Smooth muscle cell of the brain vasculature (primary cell): ENCODE data around the gene CBX4.

Experiments used
- DNase-seq: peaks from one replicate; pipeline ENCODE4 v3.0.0-alpha.2; 2012; ENCODE audit warnings: low read depth, low spot score

CBX4 gene

DNA sequence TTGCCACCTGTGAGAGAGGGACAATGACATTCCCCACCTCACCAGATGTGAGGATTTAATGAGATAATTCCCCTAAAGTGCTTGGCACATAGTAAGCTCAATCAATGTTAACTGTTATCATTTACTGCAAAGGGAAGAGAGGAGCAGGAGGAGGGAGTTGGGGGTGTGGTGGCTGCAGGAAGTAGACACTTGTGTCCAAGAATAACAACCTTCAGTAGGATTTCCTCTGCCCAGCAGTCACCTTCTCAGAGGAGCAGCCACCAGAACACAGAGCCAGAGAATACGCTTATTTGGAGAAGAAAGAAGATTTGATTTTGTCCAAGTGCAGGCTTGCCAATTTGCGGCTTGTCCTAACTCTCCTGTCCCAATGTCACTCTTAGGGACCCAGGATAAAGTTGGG lies 10.2 kb downstream of the CBX4 start:
- DNase-seq, result no peak

DNA sequence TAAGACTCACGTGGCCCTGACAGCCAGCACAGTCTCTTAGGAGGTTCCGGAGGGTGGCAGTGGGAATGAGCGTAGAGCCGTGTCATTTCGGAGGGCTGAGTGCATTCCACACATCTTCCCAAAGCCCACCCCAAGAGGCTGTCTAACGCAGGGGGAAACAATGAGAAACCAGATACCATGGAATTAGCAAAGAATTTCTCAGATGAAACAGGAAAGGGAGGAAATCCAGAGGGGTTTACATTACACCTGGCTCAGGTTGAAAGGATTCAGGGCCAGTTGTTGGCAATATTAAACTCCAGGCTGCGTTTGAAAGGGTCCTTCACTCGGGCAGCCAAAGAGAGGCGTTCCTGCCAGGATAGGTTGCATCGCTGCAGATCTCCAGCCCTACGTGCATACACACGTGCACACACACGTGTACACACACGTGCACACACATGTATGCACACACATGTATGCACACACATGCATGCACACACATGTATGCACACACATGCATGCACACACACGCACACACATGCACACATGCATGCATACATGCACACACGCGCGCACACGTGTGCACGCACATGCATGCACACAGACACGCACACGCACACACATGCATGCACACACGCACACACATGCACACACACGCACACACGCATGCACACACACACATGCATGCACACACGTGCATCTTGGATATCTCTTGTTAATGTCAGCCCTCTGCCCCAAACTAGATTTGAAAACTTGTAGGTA lies 12.2 kb downstream of the CBX4 start:
- DNase-seq, result no peak

DNA sequence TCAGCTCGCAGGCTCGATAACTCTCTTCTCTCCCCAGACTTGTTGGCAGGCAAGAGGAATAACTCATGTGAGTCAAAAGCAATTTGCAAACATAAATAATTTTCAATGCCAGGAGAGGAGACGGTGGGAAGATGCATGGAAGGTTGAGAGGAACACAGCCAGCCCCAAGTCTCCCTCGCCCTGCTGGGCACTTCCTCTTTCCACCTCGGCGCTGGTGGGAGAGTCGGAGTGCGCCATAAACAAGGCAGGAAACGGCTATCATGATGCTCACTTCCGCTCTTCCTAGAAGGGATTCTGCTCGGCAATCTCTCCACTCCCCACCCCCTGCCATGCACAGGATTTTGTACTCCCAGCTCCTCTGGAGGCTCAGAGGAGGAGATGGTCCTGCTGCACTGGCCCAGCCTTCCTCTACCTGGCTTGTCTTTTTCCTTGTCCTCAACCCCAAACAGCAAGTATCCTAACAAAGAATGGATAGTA lies 13.0 kb downstream of the CBX4 start:
- DNase-seq, result no peak

DNA sequence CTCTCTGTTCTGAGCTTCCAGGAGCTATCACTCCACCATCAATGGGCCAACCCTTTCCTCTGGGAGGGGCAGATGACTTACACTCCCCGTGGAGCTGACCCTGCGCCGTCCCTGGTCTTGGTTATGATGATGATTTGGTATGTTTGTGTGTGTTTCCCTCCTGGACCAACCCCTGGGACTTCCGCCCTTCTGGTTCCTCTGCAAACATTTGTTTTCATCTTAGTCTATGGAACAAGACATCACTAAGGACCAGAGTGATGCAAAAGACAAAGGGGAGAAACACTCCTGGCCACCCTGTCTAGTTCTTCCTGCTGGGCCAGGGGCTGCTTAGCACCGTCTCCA lies 13.7 kb downstream of the CBX4 start:
- DNase-seq, result no peak

DNA sequence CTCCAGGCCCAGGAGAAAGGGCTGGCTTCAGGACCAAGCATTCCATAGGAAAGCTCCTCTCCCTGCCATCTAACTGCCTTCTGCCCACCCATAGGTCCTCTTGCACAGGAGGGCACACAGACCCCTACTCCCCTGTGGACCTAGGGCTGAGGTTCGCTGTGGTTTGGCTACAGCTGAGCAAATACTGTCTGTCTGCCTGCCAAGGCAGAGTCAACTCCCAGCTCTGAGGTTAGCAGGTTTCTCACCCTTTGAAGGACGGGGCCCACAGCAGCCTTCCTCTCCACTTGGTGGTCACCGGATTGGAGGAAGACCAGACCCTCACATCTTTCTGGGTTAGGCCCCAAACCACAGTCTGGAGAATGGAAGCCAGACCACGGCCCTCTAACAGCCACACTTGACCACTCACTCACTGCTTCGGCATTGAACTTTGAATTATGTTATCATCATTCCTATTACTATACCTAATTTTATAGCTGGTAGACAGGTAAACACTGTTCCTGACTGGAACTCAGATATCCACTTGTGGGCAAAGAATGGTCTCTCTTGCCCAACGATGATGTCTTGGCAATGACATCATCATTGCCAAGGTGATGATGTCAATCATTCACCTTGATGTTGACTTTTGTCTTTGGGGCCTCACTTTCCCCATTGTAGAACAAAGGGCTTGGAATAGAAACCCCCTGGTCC lies 14.2 kb downstream of the CBX4 start:
- no peak for DNase-seq

DNA sequence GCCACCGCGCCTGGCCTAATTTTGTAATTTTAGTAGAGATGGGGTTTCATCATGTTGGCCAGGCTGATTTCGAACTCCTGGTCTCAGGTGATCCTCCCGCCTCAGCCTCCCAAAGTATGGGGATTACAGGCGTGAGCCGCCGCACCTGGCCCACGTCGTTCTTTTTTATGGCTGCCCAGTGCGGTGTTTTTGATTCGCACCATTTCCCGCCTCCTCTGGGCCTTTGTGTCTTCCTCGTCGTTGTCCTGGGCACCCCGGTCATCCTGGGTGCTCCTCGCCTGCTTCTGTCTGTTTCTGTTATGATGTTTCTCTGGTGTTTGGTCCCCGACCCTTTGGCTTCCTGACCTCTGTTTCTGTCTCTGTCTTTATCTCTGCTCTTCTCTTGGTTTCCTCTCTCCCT lies 15.0 kb downstream of the CBX4 start:
- no peak for DNase-seq

DNA sequence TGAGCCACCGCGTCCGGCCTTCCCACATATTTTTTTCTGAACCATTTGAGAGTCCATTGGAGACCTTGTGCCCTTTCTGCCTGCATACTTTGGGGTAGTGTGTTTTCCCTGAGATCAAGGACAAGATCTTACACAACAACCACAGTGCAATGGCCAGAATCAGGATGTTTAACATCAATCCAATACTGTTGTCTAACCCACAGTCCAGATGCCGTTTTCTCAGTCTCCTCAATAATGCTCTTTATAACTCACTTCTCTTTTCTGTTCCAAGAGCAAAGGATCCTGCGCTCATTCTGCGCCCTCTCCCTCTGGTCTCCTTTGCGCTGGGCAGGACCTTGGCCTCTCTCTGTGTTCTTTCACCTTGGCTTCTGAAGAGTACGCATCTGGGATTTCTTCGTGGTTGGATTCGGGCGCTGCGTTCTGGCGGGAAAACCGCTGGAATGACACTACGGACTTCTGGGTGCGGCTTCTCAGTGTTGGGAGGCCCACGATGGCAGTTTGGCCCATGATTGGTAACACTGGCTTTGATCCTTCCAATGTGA lies 16.6 kb downstream of the CBX4 start:
- DNase-seq, result no peak

DNA sequence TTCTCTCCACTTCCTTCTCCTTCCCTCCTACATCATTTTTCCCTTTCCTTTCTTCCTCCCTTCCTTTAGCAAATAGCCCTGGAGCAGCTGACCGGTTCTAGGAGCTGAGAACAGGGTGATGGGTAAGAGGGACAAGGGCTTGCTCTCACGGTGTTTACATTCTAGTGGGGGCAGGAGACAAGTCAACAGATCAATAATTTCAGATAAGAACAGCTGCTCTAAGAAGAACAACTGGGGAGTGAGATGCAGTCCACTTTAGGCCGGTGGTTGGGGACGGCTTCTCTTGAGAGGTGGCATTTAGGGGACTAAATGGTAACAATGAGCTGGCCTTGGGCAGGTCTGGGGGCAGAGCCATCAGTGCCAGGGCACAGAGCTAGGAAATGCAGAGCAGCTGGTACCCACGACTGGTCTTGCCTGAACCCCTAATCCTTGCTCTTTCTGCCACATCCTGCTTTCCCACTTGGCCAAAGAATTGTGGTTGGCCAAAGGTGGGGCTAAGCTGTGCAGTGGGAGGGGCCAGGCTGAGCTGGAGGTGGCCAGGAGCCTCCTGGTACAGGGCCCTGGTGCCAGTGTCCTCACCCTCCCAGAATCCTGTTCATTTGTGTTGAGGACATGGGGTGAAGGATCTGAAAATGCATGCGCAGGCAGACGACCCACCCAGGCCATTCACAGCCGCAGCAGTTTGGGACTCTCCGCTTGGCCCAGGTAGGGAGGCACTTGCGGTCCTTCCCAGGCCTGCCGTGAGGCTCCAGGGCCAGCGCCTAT lies 17.7 kb downstream of the CBX4 start:
- DNase-seq, result no peak

DNA sequence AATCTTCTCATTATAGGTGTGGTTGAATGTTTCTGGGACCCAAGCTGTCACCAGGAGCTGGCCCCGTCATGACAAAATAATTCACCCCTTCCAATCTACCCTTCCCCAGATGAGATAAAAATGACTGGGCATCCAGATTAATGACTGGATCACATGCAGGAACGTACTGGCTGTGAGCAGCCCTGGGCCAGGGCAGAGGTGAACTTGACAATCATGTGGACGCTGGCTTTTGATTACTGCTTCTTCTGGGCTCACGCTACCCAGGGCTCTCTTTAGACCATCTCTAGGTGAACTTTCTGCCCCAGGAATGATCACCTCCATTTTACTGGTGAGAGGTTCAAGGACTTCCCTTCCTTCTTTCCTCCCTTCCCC lies 18.3 kb downstream of the CBX4 start:
- no peak for DNase-seq

DNA sequence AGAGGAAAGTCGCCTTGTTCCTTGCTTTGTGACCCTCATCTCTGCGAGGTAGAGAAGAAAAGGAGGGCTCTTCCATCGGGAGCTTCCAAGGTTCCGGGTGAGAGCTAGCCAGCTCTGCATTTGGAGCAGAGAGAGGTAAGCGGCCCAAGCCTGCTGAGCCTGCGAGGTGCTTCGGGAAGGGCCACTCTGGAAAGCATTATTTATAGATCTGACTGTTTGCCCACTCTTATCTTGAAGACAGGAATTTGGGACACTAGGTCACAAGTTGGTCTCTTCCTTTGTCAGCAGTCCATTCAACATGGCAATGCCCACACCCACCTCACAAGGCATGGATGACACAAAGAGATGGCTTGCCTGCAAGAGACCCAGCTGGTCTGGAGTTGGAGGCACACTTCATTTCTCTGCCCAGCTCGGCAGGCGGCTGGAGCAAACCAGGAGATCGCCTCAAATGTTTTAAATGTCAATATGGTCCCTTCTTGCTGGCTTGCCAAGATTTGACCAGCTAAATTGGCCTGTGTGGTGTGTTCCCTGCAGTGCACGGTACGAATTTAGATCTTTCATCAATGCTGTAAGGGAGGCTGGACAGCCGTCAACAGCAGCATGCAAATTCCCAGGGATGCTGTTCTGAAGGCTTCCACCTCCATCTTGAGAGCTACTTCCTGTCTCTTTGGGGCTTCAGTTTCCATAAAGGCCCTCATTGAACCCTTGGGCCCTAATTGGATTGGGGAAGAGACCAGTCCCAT lies 19.5 kb downstream of the CBX4 start:
- no peak for DNase-seq

DNA sequence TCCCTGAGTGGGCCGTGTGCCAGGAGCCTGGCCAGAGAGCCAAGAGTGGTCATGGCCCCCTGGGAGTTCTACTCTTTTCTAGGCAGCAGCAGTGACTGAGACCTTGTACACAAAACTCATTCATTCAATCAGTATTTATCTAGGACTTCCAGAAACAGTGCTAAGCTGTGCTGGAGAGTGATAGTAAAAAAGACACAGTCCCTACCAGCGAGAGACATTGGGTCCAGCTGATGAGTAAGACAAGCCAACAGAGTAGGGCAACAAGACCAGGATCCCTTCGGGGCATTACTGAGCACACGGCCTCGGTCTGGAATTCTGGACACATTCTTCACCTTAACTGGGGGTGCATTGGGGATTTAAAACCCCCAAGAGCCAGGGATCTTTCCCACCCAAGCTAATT lies 20.2 kb downstream of the CBX4 start:
- DNase-seq, result no peak

DNA sequence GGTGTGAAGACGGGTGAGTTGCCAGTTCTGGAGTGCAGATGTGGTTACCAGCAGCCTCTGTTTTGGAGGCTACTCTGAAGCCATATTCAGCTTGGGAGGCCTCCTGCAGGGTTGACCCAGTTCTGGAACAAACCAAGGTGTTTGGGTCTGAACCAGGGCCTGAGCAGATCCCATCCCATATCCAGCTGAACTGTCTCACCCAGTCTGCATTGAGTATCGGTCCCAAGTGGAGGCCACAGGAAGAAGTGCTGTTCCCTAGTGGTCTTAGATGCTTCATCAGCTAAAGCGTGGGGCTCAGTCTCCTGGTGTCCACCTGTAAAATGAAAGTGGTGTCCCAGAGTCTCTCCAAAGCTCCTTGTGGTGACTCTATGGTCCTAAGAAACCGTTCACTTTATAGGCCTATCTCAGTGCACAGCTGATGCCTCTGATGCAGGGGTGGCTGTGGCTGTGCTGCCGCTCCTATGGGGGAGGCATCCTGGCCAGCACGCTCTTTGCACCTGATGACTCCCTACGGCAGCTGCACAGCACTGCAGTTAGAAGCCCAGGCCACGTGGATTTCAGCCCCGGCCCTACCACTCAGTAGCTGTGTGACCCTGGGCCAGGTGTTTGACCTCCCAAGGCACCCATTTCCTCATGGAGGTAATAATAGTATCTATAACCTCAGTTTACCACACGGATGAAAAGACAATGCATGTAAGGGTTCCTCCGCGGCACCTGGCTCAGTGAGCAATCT lies 21.0 kb downstream of the CBX4 start:
- no peak for DNase-seq

DNA sequence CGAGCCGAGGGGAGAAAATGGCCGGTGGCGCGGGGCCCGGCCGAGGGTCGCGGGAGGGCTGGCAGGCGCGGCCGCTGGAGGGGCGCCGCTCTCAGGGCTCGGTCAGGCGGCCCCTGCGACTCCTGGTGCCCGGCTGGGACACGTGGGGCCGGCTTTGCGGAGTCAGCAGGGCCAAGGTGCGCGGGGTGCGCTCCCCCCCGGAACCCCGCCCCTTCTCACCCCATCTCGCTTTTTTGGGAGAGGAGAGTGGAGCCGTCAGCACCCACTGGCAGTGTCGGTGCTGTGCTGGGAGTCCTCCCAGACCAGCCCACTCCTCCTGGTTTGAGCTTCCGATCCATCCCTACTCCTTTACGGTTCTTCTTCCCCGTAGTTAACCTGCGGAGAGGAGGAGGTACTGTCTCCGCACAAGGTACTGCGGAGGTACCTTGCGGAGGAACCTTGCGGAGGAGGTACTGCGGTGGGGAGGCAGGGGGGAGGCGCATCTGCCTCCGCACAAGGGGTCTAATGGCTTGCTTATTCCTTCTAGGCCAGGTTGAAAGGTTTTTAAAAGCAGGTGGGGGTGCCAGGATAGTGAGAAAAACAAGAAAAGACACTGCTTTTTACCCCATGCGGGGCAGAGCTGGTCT lies 23.3 kb downstream of the CBX4 start:
- DNase-seq, result no peak

DNA sequence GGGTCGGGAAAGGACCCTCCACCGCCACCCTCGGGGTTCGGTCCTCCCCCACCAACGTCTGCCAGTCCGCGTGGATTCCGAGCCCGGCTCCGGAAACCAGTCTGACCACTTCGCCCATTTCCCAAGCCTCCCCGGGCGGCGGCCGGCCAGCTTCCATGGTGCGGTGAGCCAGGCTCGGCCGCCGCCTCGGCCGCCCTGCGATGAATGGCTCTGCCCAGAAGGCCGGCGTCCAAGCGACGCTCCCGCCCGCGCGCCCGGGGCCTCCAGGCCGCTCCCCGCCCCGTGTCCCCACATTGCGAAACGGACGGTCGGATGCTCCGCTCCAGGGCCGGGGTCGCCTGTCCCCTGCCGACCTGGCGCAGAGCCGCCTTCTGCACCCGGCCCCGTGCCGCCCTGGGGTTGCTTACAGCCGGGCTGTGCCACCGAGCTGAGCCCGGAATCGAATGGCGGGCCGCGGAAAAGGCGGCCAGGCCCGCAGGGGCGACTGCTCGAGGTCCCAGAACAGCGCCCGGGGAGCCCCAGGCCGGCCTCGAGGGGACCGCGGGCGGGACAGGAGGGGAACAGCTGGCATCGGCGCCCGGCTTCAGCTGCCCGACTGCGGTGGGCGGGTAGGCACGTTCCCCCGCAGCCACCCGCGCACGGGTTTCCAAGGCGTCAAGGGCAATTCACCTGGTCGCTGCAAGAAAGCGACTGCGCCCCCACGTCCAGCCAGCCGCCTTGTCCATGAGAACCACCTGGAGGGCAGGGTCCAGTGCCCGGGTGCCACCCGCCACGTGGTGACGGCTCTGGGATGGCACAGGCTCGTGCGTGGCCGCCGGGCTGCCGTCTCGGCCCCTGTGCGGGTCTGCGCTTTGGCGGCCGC lies 24.0 kb downstream of the CBX4 start:
- no peak for DNase-seq

DNA sequence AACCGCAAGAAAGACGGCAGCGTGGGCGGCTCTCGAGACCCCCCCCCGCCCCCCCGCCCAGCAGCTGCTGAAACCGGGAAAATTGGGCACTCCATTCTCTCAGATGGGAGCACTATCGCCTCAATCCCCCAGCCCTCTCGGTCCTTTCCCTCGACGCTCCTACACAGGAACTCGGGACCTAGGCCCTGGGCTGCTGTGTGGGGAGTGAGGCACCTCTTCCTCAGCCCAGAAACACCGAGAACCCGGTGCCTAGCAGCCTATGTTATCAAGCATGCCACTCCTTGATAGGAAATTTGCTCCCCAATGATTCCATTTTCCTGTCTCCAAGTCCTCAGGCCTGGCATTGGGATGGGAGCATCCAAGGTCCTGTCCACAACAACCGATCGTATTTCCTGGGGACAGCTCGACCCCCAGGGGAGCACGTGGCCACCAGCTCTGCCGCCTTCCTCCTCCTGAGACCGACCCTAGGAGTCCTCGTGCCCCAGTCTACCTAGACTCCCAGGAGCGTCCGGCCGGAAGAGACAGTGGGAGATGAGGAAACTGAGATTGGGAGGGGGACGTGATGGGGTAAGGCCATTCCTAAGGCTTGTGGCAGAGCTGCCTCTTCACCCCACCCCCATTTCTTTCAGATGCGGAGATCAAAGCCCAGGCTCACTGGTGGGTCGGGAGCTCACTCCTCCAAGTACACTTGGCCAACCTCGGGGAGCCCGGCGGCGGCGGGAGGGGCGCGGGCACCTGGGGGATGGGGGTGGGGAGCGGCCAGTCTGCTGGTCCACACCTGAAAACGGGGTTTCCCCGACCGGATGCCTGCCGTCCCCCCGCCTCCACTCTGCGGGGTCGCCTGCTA lies 24.9 kb downstream of the CBX4 start:
- DNase-seq, result no peak

DNA sequence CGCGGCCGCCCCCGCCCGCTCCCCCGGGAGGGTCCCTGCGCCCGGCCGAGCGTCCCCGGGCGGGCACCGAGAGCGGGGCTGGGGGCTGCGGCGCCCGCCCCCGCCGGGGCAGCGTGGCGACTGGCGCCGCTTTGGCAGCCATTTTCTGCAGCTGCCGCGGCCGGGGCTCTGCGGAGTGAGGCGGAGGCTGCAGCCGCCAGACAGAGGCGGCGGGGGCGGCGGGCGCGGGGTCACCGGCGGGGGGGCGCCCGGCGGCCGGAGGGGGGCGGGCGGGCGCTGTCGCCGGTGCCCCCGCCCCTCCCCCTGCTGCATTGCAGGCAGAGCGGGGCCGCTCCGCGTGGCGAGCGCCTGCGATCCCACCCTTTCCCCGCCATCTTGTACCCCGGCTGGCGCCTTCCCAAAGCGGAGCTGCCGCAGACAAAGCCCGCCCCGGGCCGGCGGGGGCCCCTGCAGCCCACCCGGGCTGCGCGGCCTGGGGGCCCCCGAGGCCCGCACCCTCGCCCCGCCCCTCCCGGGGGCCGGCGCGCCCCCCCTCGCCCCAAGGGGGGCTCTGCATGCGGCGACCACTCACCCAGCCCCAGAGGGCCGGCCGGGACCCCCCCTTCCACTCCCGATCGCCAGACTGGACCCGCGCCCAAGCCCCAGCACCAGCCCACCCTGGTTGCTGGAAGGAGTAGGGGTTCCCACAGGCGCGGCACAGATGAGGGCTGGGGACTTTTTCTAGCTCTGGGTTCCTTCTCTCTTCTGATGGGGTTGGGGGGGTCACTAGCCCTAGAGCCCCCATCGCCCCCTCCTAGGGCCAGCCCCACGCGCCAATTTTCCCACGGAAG lies 25.7 kb downstream of the CBX4 start:
- no peak for DNase-seq

DNA sequence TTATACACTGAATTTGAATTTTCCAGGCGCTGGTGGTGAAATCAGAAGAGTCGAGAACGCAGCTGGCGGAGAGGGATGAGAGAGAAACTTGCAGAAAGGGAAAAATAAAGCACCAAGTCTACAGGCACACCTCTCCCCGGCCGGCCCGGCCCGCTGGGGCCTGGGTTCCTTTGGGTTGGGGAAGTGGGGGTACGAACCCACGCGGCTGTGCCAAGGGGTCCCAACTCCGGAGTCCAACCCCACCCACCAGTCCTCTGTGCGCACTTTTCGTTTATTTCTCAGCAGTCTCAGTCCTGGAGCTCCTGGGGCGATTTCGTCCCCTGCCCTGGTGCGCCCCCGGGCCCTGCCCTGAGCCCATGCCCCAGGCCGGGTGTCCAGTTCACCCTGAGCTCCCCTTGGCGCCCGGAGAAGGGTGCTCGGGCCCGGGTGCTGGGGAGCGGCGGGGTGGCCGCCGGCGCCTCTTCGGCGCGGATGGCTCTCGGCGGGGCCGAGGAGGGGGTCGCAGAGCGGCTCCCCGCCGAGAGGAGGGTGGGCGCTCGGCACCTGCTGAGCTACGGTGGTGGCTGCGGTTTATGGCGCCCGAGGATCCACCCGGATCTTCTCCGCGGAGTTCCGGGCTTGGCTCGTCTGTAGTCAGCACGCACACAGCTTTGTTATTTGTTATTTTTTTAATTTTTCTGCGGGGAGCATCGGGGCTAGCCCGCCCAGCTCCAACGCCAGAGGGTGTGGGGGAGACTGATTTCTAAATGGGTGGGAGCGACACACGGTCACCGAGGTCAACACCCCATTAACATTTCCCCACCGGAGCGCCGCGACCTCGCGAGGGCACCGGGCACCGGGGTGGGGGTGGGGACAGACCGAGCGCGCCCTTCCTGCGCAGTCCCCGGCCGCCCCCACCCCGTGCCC lies 26.6 kb downstream of the CBX4 start:
- no peak for DNase-seq
